CD4-positive, alpha-beta T cell treated with Interleukin-4 for 4 hours (primary cell): ENCODE data around the gene GPD2.
A peak's percentile ranks its signal among the peaks of the same experiment; 100 is the strongest.

Experiments
- DNase-seq: peaks from one replicate; pipeline ENCODE4 v3.0.0-alpha.2; 2020

Gene GPD2

DNA sequence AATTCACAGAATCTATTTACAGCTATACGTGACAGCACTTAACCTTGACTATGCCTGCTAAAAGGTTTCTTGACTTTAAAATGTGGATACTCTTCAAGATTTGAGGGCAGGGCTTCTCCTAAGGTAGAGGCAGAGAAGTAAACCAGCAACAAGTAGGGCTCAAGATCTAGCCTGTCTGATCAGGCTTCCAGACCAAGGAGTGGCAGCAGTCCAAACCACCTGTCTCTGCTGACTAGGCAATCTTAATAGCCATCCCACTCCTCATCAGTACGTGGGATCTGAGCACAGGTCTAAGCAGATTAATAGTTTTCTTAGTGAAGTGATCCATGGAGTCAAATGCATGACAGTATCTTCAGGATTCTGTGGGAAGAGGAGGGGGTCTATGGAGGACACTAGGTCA is 100.4 kb downstream of the GPD2 start:
- no peak for DNase-seq

DNA sequence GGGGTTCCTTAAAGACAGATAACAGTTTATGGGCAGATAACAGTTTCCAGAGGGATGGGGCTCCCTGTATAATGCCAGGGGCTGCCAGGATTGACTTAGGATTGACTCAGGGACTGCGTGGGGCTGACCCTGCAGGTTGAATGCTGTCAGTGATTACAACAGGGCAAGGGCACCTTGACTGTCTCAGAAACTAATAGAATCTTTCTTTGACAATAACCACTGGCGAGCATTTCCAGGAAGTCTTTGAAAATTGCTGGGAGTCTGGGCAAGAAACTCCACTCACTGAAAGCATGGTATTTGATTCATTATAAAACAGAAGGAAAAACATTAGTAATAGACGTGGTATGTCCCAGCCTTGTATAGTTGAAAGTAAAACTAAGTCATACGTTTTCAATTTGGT is 101.0 kb downstream of the GPD2 start:
- no peak for DNase-seq

DNA sequence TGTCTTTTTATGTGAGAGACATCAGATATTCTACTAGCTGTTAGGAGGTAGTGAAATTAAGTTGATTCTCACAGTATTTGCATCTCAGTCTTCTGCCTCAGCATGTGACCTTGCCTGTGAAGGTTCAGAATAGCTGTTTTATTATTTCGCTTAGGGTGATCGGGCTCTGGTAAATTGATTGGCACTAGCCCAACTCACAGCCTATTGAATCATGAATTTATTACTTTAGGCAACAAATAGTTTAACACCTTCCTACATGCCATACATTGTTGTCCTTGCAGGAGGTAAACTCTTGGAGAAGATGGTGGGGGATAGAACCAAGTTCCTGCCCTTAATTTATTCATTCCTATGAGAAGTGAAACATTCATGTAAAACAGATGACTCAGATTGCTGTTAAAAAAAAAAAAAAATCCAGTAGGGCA is 101.9 kb downstream of the GPD2 start:
- DNase-seq, result no peak

DNA sequence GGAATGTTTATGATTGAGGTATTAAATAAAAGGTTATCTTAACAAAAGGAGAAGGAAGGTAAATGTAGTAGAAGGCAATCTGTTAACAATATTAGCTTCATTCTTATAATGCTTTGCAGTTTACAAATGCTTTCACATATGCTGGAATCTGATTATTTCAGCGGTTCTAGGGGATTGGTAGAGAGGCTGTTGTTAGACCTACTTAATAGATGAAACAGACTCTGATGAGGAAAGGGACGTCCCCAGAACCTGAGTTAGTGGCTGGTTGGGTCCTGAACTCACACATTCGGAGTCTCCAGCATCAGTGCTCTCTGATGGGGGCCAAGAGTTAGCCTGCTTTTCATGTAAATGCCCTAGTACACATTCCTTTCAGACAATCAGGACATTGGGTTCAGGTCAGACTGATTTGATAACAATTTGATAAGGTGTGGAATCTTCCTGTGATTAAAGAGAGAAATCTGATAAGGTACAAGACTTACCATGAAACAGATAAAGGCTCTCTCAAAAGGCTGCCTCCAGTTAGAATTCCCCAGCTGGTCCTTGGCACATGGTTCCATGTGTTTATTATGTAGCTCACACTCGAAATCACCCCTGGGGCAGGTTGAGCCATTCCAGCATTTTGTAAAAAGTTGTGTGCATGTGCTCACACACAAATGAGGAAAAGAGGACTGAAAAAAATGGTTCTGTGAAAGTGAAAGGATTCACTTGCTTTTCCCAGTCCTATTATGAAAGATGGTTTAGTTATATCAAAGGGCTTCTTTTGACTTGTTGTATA is 103.1 kb downstream of the GPD2 start:
- DNase-seq, result no peak

DNA sequence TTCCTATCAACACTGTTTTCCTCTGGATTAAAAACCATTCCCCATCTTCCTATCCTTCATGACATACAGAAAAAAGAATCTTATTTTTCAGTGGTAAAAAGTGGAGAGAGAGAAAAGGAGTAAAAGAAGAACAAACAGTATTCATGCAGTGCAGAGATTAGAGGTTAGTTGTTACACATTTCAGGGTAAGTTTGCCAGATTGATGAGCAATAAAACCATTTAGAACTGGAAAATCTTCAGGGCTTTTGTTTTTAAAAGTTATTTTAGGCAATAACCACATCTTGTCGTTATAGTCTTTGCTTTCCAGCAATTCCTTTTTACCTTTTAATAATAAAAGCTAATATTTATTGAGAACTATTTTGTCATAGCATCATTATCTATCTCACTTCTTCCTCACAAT is 104.5 kb downstream of the GPD2 start:
- no peak for DNase-seq

DNA sequence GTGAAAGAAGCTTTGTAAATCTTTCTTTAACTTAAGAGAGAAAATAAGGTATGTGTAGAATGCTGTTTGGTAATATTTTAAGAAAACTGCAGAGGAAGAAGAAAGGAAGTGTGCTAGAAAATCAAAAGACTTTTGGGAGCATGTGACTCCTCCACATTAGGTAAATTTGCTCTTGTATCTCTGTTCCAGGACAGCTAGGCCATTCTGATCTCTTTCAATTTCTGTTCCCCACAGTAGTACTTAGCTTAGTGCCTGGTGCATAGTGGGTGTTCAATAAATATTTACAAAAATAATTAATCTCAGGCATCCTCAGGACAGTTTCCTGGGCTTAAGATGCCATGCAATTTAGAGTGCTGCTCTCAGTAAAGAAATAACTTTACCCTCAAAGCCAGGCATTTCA is 105.0 kb downstream of the GPD2 start:
- no peak for DNase-seq

DNA sequence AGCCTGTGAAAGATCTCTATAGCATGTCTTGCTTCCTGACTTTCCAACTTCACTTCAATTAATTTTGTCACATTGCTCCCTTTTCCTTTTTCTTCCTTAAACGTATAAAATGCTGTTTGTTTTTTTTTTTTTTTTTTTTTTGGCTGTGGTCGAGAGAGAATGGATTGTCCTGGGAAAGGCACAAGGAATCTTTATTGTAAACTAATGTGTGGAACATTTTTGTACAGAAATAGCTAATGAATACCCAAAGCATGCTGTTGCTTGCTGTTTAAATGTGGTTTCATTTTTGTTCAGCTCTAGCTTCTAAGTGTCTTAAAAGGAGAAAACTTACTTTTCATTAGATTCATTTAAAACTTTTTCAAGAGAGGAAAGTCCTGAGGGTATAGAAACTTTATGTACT is 105.5 kb downstream of the GPD2 start:
- DNase-seq, result no peak

DNA sequence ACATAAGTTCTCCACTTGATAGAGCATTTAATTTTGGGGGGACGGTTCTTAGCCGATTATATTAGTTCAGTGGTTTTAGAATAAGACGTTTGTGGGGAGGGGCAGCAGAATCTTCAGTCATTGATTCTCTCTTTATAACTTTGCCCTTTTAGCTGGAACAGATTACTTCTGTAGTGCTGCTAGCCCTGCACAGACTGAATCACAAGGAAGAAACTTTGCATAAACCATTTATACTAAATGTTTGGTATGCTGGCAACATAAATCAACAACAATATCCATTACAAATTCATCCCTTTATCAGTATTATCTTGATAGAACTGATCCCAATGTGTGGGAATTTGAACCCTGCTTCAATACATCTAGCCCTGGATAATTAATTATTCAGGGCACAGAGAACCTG is 112.2 kb downstream of the GPD2 start:
- no peak for DNase-seq

DNA sequence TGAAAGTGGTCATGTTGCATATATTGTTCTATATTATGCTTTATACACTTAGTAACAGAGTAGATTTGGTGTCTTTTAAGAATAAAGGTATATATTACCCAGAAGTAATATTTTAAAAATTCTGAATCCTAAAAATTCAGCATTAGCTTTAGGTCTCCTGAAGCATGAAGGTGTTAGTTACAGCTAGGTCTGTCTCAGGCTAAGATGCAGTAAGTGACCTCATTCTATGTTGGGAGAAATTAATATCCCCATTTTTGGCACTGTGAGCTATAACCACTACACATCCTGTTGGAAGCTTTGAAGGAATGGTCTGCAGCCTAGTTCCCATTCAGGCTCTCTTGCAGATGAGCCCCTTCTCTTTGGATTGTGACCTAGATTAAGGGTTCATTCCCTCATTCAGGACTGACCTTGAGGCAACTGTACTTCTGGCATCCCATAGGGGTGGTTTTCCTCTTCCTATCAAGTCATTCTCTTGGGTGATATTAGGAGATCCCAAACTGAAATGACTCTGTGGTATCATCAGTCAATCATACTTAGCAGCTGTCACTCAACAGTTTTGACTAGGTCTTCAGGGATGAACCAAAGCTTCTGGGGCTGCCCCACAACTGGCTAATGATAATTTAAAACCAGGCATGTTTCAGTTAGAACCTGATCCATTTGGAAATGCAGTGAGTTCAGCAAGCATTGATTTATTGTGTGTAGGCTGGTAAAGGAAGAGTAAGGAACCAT is 117.7 kb downstream of the GPD2 start:
- DNase-seq, result no peak

DNA sequence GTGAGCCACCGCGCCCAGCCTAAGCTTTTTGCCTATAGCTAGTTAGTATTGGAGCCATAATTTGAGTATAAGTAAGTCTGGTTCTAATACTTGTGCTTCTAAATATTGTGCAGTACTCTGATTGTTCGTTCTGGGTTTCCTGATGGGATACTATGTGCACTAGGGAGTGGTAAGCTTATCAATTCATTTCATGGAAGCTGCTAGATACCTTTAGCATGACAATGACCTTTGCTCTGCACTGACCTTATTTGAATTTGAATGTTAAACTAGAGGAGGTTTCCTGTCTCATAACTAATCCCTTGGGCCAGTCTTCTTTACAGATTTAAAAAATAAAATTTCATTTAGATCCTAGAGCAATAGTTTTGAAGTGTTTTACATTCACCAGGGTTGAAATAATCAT is 125.1 kb downstream of the GPD2 start:
- DNase-seq, result no peak

DNA sequence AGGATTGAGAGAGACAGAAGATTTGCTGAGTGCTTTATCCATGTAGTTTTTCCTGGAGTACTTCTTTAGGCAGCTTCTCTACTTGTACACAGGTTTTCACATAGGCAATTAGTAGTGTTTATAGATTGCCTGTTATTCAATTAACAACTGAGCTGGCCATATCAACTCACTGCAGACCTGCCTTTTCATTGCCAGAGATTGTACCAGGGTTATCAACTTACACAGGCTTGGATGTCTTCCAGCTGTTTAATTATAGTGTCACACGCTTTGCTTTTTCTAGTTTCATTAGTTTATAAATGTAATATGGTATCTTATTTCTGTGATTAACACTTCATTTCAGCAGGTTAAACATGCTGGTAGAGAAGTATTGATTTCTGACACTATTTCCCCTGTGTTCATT is 125.9 kb downstream of the GPD2 start:
- DNase-seq, result no peak

DNA sequence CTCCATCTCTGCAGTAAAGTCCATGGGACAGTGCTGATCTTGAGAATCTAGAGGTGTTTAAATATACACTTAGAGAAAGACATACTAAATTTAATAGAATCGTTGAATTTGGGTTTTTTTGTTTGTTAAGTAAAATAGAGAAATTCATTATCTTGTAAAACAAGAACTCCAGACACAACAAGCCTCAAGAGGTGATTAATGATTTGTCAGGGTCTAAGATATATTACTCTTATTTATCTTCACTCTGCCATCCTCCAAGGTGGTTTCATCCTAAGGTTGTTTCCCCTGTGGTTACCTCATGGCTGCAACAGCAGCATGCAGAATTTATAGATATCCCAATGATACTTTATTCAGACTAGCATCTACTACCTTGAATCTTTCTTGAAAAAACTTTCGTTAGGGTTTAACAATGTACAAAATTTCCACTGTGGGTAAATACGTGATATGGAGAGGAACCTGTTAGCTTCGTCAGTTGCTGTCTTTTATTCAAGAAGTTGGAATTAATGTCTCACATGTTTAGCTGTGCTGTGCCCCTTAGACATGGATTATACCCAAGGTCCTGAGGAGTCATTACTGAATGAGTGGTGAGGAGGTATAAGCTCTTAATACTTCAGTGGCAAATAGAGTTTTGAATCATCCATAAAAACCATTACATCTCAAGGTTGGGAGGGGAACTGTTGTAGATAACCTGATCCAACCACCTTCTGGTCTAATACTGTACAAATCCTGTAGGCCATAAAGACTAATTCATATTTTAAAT is 128.0 kb downstream of the GPD2 start:
- no peak for DNase-seq

DNA sequence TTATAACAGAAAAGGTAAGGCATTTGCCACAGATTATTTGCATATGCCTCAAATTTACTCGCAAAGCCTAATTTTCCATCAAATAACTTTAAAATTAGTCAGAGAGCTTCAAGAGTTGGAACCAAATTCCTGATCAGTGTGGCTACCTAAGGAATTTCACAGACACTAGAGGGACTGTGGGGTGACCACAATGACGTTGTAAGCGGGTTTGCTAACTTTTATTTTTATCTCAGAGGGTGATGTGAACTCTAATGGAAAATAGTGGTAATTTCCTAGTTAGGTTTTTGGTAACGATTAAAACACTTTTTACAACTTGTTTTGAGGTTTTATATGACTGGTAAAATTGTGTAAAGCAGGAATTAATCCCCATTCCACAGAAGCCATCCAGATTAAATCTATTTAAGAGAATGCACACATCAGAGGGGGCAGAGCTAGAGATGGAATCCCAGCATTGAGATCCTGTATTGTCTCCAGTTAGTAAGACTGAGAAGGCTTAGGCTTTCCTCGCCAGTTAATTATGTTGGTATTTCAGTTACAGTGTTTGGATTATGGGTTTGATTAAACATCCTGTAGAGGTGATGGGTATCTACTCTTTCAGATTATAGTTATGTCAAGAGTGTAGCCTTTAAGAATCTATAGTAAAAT is 129.0 kb downstream of the GPD2 start:
- DNase-seq, result no peak

DNA sequence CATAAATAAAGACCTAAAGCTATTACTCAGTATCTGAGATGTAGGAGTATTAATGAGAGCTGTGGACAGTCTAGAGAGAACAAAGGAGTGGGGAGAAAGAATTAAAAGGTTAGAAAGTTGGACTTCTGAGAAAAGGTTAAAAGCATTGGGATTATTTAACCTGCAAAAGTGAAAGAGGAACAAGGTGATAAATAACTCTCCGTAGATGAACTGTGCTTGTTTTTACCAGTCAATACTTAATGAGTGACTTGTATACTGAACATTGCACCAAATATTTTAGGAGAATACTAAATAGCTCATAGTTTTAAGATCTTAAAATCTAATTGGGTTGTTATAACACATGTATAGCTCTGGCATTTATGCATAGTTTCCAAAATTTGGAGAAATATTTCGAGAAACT is 137.5 kb downstream of the GPD2 start:
- DNase-seq, result no peak

DNA sequence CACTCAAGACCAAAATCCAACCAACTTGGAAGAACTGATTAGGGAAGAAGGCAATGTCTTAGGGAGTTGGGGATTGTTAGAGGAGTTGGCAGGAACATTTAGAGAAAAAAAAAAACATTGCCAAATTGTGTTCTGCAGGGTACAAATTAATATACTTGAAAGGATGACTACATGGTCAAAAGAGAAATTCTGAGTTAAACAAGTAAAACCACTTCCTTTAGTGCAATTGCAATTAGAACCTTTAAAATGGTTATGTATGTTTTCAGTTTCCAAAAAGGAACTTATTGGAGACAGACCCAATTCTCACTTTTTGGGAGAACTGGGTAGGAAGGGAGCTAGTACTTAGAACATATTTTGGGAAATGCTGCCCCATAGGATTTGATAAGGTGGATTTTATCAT is 137.9 kb downstream of the GPD2 start:
- DNase-seq, result no peak

DNA sequence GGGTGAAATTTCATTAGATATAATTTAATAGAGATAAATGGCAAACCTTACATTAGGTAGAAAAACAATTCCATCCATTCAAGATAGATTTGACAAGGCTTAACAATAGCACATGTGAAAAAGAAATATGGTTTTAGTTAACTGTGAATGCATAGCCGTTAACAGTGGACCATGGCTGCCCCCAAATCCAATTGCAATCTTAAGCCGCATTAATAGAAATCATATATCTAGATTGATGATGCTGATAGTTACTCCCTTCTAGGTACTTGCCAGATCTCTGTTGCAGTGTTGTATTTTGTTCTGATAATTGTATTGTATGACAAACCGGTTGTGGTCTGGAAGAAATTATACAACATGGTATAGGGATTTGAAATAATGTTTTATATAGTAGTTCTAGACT is 139.8 kb downstream of the GPD2 start:
- DNase-seq, result no peak

DNA sequence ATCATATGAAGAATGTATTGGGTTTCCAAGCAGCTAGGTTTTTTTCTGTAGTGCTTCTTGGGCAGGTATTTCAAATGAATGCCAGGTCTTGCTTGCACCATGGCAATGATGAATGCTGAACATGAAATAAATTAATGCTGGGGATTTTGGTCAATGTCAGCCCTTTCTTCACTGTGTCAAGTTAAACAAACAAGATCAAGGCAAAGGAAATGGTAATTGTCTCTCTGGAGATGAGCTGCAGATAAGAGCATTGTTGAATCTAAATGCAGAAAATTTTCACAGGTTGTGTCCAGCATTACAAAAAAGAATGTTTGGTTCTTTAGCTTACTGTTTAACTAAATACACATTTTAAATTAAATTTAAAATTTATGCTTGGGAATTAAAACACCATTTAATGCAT is 144.3 kb downstream of the GPD2 start:
- peak; percentile 4 for DNase-seq

DNA sequence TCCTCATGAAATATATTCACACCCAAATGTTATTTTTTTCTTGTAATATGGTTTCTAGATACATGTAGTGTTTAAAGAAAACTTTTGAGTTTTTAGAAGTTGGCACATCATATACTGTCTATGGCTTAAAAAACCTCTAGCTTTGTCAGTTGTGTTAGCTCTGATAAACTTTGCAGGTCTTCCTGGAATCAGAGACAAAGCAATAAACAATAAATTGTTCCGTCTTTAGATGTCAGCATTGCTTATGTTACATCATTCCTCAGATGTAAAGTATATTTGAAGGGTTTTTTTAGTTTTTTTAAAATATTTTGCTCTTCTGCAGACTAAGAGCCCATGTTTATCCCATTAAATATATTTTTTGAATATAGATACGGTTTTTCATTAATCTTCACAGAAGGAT is 145.1 kb downstream of the GPD2 start:
- no peak for DNase-seq

DNA sequence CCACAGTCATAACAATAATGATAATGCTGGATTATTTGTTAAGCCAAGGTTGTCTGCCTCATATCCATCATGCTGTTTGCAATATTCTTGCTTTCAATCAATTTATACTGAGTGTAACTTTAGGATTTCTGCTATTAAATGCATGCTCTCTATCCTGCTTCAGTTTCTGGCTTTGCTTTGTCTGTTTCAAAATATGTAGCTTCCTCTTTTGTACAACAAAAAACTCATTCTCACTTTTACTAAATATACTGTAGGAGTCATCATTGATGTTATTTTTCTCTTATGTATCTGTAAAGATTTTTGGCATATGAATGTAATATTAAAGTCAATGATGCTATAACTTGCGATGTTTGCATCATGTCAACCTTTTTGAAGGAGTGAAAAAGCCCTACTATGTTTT is 149.3 kb downstream of the GPD2 start:
- no peak for DNase-seq

DNA sequence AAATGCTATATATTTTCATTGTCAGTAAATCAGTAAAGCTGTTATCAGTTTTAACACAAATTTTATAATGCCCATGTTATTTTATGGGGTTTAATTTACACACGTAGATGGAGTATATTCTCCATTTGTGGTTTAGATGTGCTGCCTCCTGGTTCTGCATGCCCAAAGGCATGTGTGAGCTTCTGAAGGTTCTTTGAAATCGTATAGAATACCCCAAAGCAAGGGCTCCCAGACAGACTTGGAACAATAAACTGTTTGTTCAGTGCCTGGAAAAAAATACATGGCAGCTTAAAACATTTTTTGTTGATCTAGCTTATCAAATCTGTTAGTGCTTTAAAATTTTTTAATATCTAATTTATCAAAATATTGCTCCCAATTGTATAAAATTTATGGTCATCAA is 150.4 kb downstream of the GPD2 start:
- no peak for DNase-seq

DNA sequence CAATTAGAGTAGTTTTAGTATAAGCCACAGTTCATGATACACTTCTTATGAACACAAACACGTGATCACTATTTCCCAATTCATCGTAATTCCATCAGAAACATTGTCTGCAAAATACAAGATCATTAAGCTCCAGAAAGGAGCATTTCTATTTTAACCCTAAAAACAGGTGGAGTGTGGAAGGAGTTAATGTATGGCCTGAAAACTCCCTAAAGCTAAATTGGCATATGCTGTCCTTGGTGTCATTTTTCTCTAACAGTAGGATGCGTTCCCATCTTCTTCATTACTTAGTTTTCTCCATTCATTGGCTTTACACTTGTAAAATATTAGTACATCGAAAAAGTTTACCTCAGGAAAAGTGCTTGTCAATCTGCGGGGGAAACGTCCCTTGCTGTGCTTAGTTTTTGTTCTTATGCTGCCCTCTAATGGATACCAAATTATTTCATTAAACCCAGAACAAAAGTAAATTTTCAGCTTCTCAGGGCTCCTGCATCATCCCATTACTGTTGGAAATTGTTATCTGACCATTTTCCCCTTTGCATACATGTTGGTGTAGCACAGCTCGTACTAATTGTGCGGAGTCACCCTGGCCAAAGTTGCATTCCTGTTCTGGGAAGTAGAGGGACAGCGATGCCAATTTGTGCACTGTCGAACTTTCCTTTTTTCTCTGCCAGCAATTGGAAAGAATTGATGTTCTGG is 153.4 kb downstream of the GPD2 start:
- peak; percentile 52 for DNase-seq

DNA sequence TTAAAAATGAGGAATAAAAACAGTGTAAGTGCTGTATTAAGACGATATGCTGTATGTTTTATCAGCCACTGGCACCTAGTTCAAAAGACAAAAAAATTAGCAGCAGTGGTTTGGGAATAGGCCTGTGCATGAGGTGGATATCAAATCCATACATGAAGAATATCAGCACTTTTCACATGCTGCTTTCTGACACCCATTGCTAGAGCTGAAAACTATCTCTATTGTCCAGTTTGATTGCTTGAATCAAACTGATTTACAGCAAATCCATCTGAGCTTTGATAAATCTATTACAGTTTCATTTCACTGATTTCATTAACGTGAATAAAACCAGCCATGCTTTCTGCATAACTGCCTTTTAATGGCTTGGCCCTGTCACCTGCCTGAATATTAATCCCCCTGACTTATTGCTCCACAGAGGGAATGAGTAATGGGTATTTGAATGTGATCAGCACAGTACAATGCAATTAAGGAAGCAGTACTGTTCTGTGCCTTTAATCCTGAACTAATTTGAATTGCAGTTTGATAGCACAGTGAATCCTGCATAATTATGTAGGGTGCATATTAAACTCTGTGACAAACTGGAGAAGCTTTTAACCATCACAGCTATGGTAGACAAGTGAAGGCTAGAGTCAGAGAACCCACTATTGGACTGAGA is 154.0 kb downstream of the GPD2 start:
- no peak for DNase-seq
